LoVo (cell line): Measurements from ENCODE around the gene DNAAF5.
"Not testable (repeated sequence)": the region's sequence is repeated elsewhere in the genome, so short reads cannot be mapped to it uniquely, and the experiment has no call there.

Source experiments
- DNase-seq: peaks from one replicate; pipeline ENCODE4 v3.0.0-alpha.2; 2016; ENCODE audit warnings: low spot score

DNAAF5 gene

GRCh38 chr7:747186-747585 lies 20.7 kb downstream of the DNAAF5 start:
- DNase-seq, result no peak

GRCh38 chr7:748446-748845 lies 21.9 kb downstream of the DNAAF5 start:
- no peak for DNase-seq

GRCh38 chr7:749140-749551 lies 22.6 kb downstream of the DNAAF5 start:
- DNase-seq, result no peak

- DNase-seq, result no peak
Measured at GRCh38 chr7:750111-750905, 23.8 kb downstream of the DNAAF5 start.

- DNase-seq, result no peak
Measured at GRCh38 chr7:751826-752225, 25.3 kb downstream of the DNAAF5 start.

- DNase-seq, result not testable (repeated sequence)
Measured at GRCh38 chr7:752256-752655, 25.8 kb downstream of the DNAAF5 start.

GRCh38 chr7:753190-753589 lies 26.7 kb downstream of the DNAAF5 start:
- no peak for DNase-seq

GRCh38 chr7:754531-755412 lies 28.3 kb downstream of the DNAAF5 start:
- no peak for DNase-seq

- no peak for DNase-seq
Measured at GRCh38 chr7:755413-755805, 28.9 kb downstream of the DNAAF5 start.

- no peak for DNase-seq
Measured at GRCh38 chr7:756231-756927, 29.9 kb downstream of the DNAAF5 start.

- DNase-seq, result no peak
Measured at GRCh38 chr7:756928-757560, 30.5 kb downstream of the DNAAF5 start.

GRCh38 chr7:757741-758163 lies 31.3 kb downstream of the DNAAF5 start:
- no peak for DNase-seq

- no peak for DNase-seq
Measured at GRCh38 chr7:759569-759968, 33.1 kb downstream of the DNAAF5 start.

- DNase-seq, result no peak
Measured at GRCh38 chr7:760006-760405, 33.5 kb downstream of the DNAAF5 start.

GRCh38 chr7:761101-761500 lies 34.6 kb downstream of the DNAAF5 start:
- no peak for DNase-seq

GRCh38 chr7:761631-762030 lies 35.1 kb downstream of the DNAAF5 start:
- DNase-seq, result no peak

- no peak for DNase-seq
Measured at GRCh38 chr7:762885-763284, 36.4 kb downstream of the DNAAF5 start.

- DNase-seq, result no peak
Measured at GRCh38 chr7:763762-764161, 37.3 kb downstream of the DNAAF5 start.

GRCh38 chr7:765383-765782 lies 38.9 kb downstream of the DNAAF5 start:
- DNase-seq, result no peak

GRCh38 chr7:767580-767940 lies 41.1 kb downstream of the DNAAF5 start:
- no peak for DNase-seq

GRCh38 chr7:767941-768731 lies 41.6 kb downstream of the DNAAF5 start:
- no peak for DNase-seq
